IPS-11a (cell line): ENCODE results near the gene AHRR.

Experiments
- H3K4me3 ChIP-seq: one replicate; pipeline ENCODE4 v1.5.1; 2013; ENCODE audit warnings: low read depth, low read length, control low read depth

AHRR gene

DNA sequence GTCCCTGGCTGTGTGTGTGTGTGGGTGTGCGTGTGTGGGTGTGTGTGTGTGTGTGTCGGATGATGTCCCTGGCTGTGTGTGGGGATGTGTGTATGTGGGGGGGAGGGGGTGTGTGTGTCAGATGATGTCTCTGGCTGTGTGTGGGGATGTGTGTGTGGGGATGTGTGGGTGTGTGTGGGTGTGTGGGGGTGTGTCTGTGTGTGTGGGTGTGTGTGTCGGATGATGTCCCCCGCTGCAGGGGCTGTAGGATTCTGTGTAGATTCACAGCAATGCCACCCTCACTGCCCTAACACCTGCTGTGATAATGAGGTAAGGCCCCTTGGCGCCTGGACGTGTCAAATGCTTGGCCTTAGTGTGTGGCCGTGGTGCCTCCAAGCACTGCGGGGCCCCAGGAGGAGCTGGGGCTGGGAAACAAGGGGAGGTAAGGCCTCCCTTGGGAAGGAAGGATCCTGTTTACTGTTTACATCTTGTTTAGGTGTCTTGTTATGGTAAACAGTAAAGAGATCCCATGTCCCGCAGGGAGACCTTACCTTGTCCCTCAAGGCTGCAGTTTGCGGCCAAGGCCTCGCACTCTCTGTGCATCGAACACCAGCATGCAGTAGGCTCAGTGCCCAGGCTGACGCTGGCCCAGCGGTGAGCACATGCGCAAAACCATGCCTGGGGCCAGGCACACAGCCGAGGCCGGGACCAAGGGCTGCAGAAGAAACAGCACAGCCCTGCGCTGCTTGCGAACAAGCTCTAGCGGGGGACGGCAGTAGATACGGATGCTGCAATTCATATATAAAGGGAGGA is 24.1 kb downstream of the AHRR start:
- H3K4me3 ChIP-seq: no peak overlapping the region

DNA sequence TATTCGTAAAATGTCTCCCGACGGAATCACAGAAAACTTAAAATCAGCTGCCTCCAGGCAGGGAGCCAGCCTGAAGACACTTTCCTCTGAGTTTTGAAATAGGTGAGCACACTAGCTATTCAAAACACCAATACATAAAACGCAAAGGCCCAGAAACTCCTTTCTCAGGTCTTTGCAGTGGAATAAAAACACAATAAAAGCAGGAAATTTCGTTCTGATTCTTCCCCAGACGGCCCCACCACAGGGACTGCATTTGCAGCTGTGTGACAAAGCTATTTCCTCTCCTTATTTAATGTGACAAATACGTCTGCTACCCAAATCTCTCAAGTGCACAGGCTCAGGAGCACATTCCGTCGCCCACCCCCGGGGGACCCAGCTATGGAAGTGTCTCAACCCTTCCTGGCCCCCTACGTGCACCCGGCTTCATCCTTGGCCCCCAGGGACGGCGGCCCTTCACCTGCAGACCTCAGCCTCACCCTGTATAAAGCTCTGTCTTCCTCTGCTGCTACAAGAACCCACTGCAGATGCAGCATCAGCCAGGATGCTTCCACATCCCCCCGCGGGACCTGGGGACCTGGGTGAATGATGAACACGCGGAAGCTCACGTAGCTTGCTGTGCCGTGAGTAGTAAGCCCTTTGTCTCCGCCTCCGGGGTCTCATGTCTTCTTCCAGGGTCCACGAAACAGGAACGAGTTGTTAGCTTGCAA is 24.9 kb downstream of the AHRR start:
- no peak overlapping the region for H3K4me3 ChIP-seq

DNA sequence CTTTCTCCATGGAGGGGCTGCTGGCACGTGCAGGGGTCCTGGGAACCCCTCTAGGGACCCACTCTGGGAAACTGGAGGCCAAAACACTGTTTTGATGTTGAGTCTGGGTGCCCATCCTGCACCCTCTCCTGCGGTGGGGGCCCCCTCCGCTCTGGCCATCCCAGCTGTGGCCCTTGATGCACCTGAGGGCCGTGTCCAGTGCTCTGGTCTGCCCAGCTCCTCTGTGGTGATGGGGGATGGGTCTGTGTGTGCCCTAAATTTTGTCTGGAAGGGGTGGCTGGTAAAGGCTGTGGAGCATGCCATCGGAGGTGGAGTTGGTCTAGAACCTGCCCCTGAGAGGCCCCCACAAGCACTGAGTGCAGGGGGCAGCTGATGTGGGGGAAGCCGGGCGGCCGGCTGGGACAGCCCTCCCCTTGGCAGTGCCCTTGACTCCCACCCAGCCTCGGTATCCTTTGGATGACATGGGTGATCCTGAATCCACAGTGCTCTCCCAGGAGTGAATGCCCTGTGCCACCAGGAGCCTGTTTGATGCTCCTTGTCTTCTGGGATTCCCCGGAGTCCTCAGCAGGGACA is 26.3 kb downstream of the AHRR start:
- H3K4me3 ChIP-seq: no peak overlapping the region

DNA sequence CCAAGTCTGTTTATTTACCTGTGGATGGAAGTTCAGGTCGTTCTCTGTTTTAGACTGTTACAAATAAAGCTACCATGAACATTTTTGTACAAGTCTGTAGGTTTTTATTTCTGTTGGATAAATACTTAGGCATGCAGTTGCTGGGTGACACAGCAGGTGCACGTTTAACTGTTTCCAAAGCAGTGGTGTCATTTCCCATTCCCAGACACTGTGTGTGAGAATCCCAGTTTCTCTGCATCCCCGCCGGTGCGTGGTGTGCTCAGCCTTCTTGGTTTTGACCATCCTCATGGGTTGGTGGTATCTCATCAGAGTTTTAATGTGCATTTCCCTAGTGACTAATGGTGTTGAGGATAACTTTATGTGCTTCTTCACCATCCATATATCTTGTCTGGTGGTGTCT is 27.2 kb downstream of the AHRR start:
- H3K4me3 ChIP-seq: no peak overlapping the region

- H3K4me3 ChIP-seq: no peak overlapping the region
Observed at GRCh38 chr5:350355-350754, 28.8 kb downstream of the AHRR start.

DNA sequence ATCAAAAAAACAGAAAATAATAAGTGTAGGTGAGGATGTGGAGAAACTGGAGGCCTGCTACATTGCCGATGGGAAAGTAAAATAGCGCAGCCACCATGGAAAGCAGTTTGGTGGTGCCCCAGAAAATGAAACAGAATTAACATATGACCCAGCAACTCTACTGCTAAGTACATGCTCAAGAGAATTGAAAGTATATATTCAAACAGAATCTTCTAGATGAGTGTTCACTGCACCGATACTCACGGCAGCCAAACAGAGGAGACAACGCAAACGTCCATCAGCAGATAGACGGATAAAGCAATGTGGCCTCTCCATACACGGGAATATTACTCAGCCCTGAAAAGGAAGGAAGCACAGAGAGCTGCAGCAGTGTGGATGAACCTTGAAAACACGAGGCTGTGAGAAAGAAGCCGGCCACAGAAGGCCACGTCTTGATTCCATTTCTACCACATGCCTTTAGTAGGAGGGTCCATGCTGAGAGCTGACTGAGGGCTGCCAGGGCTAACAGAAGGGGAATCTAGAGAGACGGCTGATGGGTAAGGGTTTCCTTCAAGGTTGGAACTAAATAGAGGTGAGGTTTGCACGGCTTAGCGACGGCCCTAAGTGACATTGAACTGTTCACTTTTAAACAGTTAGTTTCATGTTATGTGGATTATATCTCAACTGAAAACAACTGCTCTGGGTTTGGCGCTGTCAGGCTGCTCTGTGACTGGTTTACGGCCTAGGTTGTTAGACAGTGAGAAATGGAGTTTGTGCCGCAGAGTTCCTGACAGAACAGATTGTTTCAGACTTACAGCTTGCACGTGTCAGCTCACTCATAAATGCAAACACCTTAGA is 29.8 kb downstream of the AHRR start:
- no peak overlapping the region for H3K4me3 ChIP-seq

- no peak overlapping the region for H3K4me3 ChIP-seq
Observed at GRCh38 chr5:351921-352245, 30.4 kb downstream of the AHRR start.

DNA sequence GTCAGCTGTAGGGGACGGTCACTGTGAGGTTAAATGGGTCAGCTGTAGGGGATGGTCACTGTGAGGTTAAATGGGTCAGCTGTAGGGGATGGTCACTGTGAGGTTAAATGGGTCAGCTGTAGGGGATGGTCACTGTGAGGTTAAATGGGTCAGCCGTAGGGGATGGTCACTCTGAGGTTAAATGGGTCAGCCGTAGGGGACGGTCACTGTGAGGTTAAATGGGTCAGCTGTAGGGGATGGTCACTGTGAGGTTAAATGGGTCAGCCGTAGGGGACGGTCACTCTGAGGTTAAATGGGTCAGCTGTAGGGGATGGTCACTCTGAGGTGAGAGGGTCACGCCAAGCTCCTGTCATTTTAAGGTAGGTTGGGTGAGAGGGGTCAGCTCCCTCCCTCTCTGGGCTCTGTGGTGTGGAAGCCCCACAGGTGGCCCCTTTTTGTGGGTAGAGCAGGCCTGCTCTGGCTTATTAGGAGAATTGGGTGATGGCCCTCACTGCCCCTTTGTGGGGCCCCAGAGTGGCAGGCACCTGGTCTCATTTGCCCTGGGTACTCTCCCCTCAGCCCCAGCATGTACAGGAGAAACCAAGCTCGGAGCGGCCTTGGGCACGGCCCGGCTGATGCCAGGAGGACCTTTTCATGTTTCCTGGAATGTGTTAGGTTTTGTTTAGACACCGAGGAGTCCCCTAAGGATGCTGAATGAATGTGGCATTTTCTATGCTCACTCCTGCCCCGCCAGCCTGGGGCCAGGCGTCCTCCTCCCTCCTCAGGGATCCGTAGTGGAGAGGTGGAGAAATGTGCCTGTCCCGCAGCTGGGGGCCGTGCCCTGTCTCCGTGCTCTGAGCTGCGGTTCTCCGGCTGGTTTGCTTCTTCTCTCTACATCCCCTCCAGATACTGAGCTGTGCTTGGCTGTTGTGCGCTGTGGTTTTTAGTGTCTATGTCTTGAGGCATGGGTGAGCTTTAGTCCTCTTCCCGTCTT is 31.4 kb downstream of the AHRR start:
- no peak overlapping the region for H3K4me3 ChIP-seq

- no peak overlapping the region for H3K4me3 ChIP-seq
Observed at GRCh38 chr5:353612-354580, 32.4 kb downstream of the AHRR start.

- no peak overlapping the region for H3K4me3 ChIP-seq
Observed at GRCh38 chr5:354581-355378, 33.3 kb downstream of the AHRR start.

- H3K4me3 ChIP-seq: no peak overlapping the region
Observed at GRCh38 chr5:355379-355935, 33.9 kb downstream of the AHRR start.

- H3K4me3 ChIP-seq: no peak overlapping the region
Observed at GRCh38 chr5:355958-356357, 34.4 kb downstream of the AHRR start.

DNA sequence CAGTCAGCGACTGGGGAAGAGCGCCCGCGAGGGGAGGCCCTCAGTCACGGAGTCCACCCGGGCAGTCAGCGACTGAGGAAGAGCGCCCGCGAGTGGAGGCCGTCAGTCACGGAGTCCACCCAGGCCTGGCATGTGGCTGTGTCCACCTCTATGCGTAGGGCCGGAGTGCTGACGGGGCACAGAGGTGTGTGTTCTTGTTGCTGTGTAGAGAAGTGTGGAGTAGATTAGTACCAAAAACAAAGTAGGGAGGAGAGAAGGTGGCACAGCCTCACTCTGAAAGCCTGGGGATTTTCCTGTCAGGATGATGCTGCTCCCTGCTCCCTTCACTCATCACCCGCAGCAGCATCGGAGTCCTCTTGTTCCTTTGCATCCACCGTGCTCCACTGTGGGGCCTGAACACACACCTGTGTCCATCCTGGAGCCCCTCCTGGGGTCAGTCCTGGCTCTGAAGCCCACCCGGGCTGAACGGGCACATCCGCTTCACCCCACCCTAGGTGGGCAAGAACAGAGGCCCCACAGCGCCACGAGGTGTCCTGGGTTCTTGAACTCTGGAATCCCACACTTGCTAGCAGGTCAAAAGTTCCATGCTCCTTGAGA is 37.9 kb downstream of the AHRR start:
- H3K4me3 ChIP-seq: no peak overlapping the region

DNA sequence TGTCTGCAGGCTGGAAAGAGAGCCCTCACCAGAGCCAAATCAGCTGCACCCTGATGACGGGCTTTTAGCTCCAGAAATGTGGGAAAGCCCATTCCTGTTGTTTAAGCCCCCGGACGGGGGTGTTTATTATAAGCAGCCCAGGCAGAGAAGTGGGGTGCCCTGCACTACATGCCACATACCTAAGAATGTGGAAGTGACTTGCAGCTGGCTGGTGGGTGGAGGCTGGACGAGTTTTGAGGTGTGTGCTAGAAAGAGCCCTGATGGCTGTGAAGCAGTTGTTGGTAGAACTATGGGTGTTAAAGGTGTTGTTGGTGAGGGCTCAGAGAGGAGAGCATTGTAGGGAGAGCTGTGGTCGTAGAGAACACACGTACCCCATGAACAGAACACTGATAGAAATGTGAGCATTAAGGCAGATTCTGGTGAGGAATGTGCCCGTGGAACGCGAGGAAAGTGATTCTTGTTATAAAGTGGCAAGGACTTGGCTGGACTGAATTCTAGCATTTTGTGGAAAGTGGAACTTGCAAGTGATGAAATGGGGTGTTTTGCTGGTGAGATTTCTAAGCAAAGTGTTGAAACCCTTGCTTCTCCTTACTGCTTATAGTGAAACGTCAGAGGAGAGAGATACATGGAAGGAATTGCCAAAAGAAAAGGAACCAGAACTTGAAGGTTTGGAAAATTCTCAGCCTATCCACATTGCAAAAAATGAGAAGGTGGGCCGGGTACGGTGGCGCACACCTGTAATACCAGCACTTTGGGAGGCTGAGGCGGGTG is 38.9 kb downstream of the AHRR start:
- H3K4me3 ChIP-seq: no peak overlapping the region

DNA sequence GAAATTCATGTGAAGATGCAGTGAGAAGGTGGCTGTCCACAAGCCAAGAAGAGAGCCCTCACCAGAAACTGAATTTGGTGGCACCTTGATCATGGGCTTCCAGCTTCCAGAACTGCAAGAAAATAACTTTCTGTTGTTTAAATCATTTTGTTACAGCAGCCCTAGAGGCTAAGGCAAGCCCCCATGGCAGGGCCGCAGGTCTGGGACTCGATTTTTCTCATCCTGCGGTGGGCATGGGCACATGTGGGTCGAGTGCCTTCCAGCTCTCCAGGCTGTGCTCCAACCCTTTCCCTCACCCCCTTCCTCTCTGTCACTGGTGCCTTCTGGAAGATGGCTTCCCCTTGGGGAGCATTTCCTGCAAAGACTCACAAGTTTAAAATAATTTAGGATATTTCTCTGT is 40.7 kb downstream of the AHRR start:
- H3K4me3 ChIP-seq: no peak overlapping the region

DNA sequence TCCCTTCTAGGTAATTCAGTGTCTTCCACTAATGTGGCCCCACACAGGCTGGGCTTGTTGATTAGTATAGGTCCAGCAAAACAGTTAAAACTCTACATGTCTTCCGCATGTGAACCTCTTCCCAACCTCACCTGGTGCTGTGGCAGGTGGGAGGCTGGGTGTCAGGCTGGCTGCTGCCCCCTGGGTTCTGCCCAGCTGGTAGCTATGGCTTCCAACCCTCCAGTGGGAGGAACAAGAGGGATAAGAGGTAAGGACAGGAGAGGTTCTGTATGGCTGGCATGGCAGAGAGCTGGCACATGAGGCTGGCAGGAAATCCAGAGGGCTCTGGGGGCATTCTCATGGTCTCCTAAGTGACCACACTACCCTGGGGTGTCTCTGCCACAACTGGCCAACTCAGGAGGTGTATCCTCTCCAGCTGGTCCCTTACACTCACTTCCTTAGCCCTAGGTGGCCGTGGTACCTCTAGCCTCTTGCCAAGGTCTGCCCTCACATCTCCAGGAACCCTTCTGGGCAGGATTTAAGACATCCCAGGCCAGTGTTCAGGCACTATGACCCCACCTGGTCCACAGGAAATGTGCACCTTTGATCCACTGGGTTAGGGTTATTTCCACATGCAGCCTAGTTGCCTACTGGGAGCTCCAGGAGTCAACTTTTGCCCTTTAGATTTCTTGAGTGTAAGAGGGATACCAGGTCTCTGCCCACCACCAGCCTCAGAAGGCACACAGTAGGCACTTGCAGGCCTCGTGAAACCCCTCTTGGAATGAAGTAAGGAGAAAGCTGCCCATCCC is 41.7 kb downstream of the AHRR start:
- no peak overlapping the region for H3K4me3 ChIP-seq
